Measurements from ENCODE around the gene IQCK.
"Not testable (repeated sequence)": the region's sequence is repeated elsewhere in the genome, so short reads cannot be mapped to it uniquely, and the experiment has no call there.

The IQCK gene

DNA sequence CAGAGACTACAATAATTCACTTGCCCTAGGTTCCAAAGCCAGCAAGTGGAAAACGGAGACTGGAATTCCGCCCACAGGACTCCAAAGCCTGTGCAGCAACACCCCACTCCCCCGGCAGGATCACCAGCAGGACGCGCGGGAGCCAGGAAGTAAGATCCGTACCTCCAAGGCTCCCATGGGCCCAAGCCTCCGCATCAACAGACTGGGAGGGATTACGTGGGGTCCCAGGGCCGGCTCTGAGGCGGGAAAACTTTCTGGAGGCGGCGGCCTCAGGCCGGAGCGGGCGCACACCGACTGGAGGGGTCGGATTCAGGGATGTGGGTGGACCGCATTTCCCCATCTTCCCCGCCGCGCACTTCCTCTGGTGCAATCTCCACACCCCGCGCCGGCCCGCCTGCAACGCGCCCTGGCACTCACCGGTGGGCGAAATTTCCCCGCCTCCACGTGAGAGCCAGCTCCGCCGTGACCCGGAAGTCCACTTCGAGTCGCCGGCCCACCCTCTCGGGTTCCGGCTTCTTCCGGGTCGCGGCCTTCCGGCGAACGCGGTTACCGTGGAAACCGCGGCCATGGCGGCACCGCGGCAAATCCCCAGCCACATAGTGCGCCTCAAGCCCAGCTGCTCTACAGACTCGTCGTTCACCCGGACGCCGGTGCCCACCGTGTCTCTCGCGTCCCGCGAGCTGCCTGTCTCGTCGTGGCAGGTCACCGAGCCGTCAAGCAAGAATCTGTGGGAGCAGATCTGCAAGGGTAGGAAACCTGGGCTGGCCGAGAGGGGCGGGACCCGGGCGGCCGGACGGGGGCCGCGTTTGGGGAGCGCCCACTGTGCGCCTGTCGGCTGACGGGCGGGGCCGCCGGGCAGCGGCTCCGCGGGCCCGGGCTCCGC lies at the start of gene IQCK, which contains the start of gene KNOP1:
Gene IQCK, plus strand, starts transcription at position 531 of the 883 bp plus-strand sequence. Its CDS starts 36 bp downstream, at position 567.
Gene KNOP1, minus strand, starts transcription at position 487 of the 883 bp plus-strand sequence. CDS start 3,192 bp downstream, outside the sequence.
- peak; percentile 64 for DNase-seq

- no peak for DNase-seq
Measured at GRCh38 chr16:19672378-19672777, 45.7 kb upstream of the IQCK start.

- DNase-seq = no peak
Measured at GRCh38 chr16:19674485-19674884, 43.6 kb upstream of the IQCK start.

DNA sequence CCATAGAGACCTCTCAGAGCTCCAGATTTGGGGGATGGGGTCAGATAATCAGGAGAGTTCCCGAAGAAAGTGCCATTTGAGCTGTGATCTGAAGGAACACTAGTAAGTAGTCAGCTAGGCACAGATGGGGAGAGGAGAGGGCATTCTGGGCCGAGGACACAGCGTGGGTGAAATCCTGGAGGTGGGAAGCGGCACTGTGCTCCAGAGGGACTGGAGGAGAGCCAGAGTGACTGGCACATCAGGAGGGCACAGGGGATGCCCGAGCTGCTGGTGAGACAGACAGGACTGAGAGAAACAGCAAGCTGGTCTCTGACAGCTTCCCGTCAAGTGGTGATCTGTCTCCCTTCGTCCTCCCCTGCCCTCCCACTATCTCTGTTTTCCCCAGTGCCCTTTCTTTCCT lies 40.7 kb upstream of the IQCK start:
- no peak for DNase-seq

GRCh38 chr16:19678804-19679203 lies 39.3 kb upstream of the IQCK start:
- DNase-seq = no peak

GRCh38 chr16:19679281-19679680 lies 38.8 kb upstream of the IQCK start:
- not testable (repeated sequence) for DNase-seq

GRCh38 chr16:19680881-19681340 lies 37.2 kb upstream of the IQCK start:
- DNase-seq = no peak

DNA sequence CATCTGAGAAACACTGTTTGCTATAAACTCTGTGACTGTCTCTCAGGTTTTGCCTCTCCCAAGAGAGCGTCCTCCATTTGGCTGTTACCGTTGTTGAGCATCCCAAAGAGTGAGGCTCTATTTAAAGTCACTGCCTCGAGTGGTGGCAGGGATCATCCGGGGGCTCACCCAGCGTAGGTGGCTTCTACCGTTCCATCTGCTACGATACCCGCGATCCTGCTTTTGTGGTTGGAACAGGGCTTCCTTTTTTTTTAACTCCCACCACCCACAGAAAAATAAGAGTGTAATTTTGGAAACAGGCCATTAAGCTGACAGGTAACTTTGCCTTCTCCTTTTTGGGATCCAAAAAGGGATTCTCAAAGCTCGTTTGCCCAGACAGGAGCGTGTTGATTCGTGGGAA lies 36.4 kb upstream of the IQCK start:
- DNase-seq = no peak

GRCh38 chr16:19683453-19684236 lies 34.4 kb upstream of the IQCK start:
- no peak for DNase-seq

- no peak for DNase-seq
Measured at GRCh38 chr16:19685176-19685575, 32.9 kb upstream of the IQCK start.

- no peak for DNase-seq
Measured at GRCh38 chr16:19687279-19687678, 30.8 kb upstream of the IQCK start.

DNA sequence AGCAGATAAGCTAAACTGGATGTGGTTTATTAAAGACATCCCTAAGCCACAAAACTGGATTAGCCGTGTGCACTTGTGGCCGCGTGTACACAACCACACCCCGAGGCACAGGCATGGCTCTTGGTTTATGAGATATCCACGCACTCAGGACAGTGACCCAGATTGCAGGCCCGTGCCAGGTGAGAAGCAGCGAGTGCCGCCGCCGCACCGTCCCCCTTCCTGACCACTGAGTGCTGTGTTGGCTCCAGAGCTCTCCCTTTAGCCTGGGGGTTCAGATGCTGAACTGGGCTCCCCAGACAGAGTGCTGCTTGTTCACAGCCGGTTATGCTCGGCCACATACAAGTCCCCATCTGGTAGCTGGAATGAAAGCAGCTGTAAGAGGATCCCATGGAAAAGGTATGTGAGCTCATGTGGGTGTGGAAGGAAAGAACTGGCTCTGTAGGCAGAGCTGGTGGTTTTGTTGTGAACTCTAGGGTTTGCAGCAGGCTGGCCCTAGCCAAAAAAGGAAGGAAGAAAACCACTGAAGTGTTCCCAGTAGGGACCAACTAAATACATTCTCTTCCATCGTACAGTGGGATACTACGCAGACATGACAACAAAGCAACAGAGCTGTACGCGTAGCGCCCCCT lies 29.6 kb upstream of the IQCK start:
- no peak for DNase-seq

DNA sequence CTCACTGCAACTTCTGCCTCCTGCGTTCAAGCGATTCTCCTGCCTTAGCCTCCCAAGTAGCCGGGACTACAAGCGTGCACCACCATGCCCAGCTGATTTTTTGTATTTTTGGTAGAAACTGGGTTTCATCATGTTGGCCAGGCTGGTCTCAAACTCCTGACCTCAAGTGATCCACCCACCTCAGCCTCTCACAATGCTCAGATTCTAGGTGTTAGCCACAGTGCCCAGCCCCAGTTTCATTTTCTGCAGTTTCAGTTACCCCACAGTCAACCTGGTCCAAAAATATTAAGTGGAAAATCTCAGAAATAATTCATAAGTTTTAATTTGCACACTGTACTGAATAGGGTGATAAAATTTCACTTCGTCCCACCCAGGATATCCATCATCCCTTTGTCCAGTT lies 28.7 kb upstream of the IQCK start:
- no peak for DNase-seq

GRCh38 chr16:19690196-19690595 lies 27.9 kb upstream of the IQCK start:
- no peak for DNase-seq

- DNase-seq = no peak
Measured at GRCh38 chr16:19691161-19691711, 26.8 kb upstream of the IQCK start.

DNA sequence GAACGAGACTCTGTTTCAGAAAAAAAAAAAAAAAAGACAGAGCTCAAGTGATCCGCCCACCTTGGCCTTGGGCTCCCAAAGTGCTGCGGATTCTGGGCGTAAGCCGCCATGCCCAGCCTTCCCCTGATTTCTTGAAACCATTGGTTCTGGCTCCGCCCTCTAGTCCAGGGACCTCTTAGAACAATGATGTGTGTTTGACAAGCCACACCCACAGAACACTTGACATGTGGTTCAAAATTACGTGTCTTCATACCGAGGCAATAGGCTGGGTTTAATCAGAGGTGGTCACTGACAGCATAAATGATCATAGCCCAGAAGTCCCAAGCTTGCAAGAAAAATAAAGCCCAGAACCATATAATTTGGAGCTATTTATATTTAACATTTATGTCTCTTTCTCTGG lies 23.1 kb upstream of the IQCK start:
- DNase-seq = no peak

DNA sequence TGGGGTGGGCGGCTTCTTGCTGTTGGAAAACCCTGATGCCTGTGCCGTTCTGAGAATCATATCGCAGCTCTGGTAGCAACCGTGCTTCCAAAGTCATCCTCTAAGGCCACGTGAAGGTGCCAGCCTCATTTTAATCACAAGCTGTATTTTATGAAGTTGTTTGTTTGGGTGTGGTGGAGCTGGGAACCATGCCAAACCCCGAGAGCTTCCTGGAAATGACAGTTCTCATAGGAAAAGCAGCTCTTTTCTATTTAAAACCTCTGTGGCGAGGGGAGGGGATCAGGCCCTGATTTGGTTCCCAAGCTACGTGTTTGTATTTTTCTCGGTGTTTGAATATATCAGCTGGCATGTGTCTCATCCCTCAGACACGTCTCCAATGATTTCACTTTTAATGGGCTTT lies 21.7 kb upstream of the IQCK start:
- peak; percentile 90 for DNase-seq

- DNase-seq = peak; percentile 38
Measured at GRCh38 chr16:19696961-19697360, 21.1 kb upstream of the IQCK start.

- no peak for DNase-seq
Measured at GRCh38 chr16:19697756-19698318, 20.2 kb upstream of the IQCK start.

DNA sequence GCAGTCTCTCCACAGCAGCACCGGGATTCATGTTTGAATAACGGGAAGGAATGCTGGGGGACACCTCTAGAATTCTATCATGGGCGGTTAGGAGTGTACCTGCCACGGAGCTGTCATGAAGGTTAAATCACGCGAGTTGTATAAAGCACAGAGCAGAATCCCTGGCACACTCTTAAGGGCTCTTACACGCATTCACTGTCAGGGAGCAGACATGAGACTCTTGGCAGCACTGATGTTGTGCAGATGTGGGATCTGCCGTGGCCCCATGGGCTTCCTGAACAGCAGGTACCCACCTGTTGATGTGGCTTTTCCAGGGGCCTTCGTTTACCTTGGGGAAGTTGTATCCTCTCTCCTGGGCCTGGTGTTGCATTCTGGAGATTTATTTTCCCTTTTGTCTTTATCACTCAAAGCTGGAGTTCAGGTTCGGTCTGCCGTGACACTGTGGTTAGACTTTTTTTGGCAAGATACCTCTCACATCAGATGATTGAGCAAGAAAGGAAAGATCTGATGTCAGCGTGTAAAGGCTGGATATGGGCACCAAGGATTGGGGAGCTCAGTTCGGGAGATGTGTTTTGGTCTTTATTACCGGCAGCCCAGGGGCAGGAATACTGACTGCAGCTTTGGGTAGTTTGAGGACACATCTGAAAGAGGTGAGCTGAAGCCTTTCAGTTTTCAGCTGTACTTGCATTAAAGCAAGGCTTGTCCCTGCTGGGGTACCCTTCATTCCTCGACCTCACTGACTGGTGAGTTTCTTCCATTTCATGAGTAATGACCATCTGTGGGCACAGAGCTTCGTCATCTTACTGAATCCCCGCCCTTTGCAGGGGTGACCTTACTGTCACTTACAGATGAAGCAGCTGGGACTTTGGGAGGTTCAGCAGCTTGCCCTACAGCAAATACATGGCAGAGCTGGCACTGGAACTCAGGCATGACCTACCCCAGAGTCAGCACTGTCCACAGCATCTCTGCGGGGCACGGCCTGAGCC lies 19.3 kb upstream of the IQCK start:
- no peak for DNase-seq

GRCh38 chr16:19699472-19699871 lies 18.6 kb upstream of the IQCK start:
- DNase-seq = no peak

Data from DMS153 (cell line).